A549 (cell line): ENCODE results near the gene PFN1.
A peak's percentile ranks its signal among the peaks of the same experiment; 100 is the strongest.

Experiments used
- CHD2 ChIP-seq: fragments of 150-350 bp; IDR thresholded peaks from 2 replicates; pipeline ENCODE4 v1.6.1; 2014; ENCODE audit warnings: low read length; ENCODE audit not compliant: partially characterized antibody
- FOXS1 ChIP-seq: fragments of 250-450 bp; sonication (Bioruptor Pico); IDR thresholded peaks from 2 replicates; pipeline ENCODE4 v1.5.0; 2020; ENCODE audit warnings: mild to moderate bottlenecking, moderate library complexity
- KDM1A ChIP-seq: fragments of 200-600 bp; sonication (generic); IDR thresholded peaks from 2 replicates; pipeline ENCODE4 v1.6.1; 2016; ENCODE audit warnings: low read depth, mild to moderate bottlenecking
- MYC ChIP-seq: IDR thresholded peaks from 2 replicates; pipeline ENCODE4 v1.6.1; 2012; ENCODE audit warnings: mild to moderate bottlenecking, inconsistent platforms, low read length, improper control_type of control experiment, borderline replicate concordance
- POLR2AphosphoS2 ChIP-seq: conservative IDR thresholded peaks from 2 replicates; pipeline ENCODE4 v1.6.1; 2012; ENCODE audit warnings: low read length, improper control_type of control experiment, inconsistent platforms
- RFX5 ChIP-seq: fragments of 450-650 bp; IDR thresholded peaks from 2 replicates; pipeline ENCODE4 v1.7.1; 2014; ENCODE audit warnings: antibody characterized with exemption, mild to moderate bottlenecking, moderate library complexity
- TF ChIP-seq, protein P1 (sequence below): fragments of >200 bp; sonication (Bioruptor Twin); formaldehyde crosslinking; IDR thresholded peaks from 3 replicates; pipeline ENCODE4 v1.5.1; 2016
- TF ChIP-seq, protein P2 (sequence below): fragments of 250-450 bp; sonication (Bioruptor Pico); IDR thresholded peaks from 2 replicates; pipeline ENCODE4 v1.5.0; 2021; ENCODE audit warnings: mild to moderate bottlenecking, moderate library complexity, borderline replicate concordance
- TF ChIP-seq, protein P3 (sequence below): IDR thresholded peaks from 2 replicates; pipeline ENCODE4 v1.6.1; 2012

DNA sequence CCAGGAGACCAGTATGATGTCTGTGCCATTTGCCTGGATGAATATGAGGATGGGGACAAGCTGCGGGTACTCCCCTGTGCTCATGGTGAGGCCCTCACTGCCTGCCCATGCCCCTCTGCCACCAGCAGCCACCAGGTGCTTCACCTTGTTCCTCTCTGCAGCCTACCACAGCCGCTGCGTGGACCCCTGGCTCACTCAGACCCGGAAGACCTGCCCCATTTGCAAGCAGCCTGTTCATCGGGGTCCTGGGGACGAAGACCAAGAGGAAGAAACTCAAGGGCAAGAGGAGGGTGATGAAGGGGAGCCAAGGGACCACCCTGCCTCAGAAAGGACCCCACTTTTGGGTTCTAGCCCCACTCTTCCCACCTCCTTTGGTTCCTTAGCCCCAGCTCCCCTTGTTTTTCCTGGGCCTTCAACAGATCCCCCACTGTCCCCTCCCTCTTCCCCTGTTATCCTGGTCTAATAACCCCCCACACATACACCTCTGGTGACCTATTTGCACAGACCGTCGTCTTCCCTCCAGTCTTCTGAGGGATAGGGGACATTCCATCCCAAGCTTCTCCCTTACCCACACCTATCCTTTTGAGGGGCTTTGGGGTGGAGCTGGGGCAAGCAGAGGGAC is 3.7 kb downstream of the PFN1 start:
- TF ChIP-seq, protein P1, sequence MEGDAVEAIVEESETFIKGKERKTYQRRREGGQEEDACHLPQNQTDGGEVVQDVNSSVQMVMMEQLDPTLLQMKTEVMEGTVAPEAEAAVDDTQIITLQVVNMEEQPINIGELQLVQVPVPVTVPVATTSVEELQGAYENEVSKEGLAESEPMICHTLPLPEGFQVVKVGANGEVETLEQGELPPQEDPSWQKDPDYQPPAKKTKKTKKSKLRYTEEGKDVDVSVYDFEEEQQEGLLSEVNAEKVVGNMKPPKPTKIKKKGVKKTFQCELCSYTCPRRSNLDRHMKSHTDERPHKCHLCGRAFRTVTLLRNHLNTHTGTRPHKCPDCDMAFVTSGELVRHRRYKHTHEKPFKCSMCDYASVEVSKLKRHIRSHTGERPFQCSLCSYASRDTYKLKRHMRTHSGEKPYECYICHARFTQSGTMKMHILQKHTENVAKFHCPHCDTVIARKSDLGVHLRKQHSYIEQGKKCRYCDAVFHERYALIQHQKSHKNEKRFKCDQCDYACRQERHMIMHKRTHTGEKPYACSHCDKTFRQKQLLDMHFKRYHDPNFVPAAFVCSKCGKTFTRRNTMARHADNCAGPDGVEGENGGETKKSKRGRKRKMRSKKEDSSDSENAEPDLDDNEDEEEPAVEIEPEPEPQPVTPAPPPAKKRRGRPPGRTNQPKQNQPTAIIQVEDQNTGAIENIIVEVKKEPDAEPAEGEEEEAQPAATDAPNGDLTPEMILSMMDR, result no peak
- TF ChIP-seq POLR2AphosphoS2, result peak; percentile 94
- TF ChIP-seq, protein P2, sequence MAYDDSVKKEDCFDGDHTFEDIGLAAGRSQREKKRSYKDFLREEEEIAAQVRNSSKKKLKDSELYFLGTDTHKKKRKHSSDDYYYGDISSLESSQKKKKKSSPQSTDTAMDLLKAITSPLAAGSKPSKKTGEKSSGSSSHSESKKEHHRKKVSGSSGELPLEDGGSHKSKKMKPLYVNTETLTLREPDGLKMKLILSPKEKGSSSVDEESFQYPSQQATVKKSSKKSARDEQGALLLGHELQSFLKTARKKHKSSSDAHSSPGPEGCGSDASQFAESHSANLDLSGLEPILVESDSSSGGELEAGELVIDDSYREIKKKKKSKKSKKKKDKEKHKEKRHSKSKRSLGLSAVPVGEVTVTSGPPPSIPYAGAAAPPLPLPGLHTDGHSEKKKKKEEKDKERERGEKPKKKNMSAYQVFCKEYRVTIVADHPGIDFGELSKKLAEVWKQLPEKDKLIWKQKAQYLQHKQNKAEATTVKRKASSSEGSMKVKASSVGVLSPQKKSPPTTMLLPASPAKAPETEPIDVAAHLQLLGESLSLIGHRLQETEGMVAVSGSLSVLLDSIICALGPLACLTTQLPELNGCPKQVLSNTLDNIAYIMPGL (CRISPR knock-in tag), result peak; percentile 19; the same call in 1 of the 2 replicates
- no peak for TF ChIP-seq KDM1A
- TF ChIP-seq FOXS1, result no peak
- TF ChIP-seq, protein P3, sequence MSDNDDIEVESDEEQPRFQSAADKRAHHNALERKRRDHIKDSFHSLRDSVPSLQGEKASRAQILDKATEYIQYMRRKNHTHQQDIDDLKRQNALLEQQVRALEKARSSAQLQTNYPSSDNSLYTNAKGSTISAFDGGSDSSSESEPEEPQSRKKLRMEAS, result no peak
- peak; percentile 9 for TF ChIP-seq CHD2
- no peak for TF ChIP-seq MYC
- no peak for TF ChIP-seq RFX5
